AG10803 (cell line): ENCODE measurements around the gene SELENOO.

Experiments
- DNase-seq: peaks from one replicate; pipeline ENCODE4 v3.0.0; 2010; ENCODE audit warnings: low read depth
- H3K4me3 ChIP-seq: 2 replicates; pipeline ENCODE4 v1.5.1; 2011; ENCODE audit warnings: mild to moderate bottlenecking, low read length, control low read depth
- CTCF ChIP-seq: conservative IDR thresholded peaks from 2 replicates; pipeline ENCODE4 v1.5.1; 2011; ENCODE audit warnings: mild to moderate bottlenecking, low read length, control low read depth, inconsistent platforms

SELENOO gene

GRCh38 chr22:50189184-50189848, 11.5 kb upstream of the SELENOO start:
- DNase-seq = no peak
- no peak overlapping the region for H3K4me3 ChIP-seq
- no peak for TF ChIP-seq CTCF

GRCh38 chr22:50189849-50190181, 11.0 kb upstream of the SELENOO start:
- H3K4me3 ChIP-seq = peak overlapping the region; percentile 56
- no peak for TF ChIP-seq CTCF
- DNase-seq = peak; percentile 19

GRCh38 chr22:50190182-50190940, 10.4 kb upstream of the SELENOO start:
- peak; percentile 45 for TF ChIP-seq CTCF
- peak overlapping the region; percentile 56 for H3K4me3 ChIP-seq

GRCh38 chr22:50190941-50191741, 9.7 kb upstream of the SELENOO start:
- no peak for TF ChIP-seq CTCF
- no peak for DNase-seq
- peak overlapping the region; percentile 56 for H3K4me3 ChIP-seq

More at GRCh38 chr22:50190182-50190940, 10.4 kb upstream of the SELENOO start:
- peak; percentile 49 for DNase-seq

- H3K4me3 ChIP-seq = no peak overlapping the region
- no peak for TF ChIP-seq CTCF
- no peak for DNase-seq
Observed at GRCh38 chr22:50192436-50193204, 8.2 kb upstream of the SELENOO start.

- DNase-seq = no peak
- no peak for TF ChIP-seq CTCF
- H3K4me3 ChIP-seq = no peak overlapping the region
Observed at GRCh38 chr22:50193621-50194020, 7.2 kb upstream of the SELENOO start.
